GM12878 (cell line): ENCODE data around the gene HTR6.

Experiments
- CEBPB ChIP-seq, 2 experiments: fragments of 150-350 bp in 1 of 2; IDR thresholded peaks; 2 replicates each; pipeline ENCODE4 v1.6.1; 2012 to 2014; ENCODE audit warnings: low read depth in 2 of 2, low read length in 2 of 2, borderline replicate concordance in 1 of 2, inconsistent platforms in 1 of 2
- EZH2 ChIP-seq: IDR thresholded peaks from 2 replicates; pipeline ENCODE4 v1.6.1; 2012; ENCODE audit warnings: low read depth, mild to moderate bottlenecking, control low read depth, inconsistent platforms, low read length, borderline replicate concordance; ENCODE audit not compliant: control insufficient read depth
- HDAC2 ChIP-seq: fragments of 200-600 bp; sonication (generic); IDR thresholded peaks from 2 replicates; pipeline ENCODE4 v1.6.1; 2017
- HSF1 ChIP-seq: fragments of 150-350 bp; IDR thresholded peaks from 2 replicates; pipeline ENCODE4 v1.6.1; 2014; ENCODE audit warnings: mild to moderate bottlenecking, low read depth, low read length
- PML ChIP-seq: IDR thresholded peaks from 2 replicates; pipeline ENCODE4 v1.6.1; 2012; ENCODE audit warnings: low read length, inconsistent platforms
- RCOR1 ChIP-seq: conservative IDR thresholded peaks from 2 replicates; pipeline ENCODE4 v1.6.1; 2012; ENCODE audit warnings: low read depth, low read length, improper control_type of control experiment
- TAF1 ChIP-seq: IDR thresholded peaks from 2 replicates; pipeline ENCODE4 v1.6.1; 2011; ENCODE audit warnings: mild to moderate bottlenecking, low read depth, low read length, borderline replicate concordance
- YY1 ChIP-seq: IDR thresholded peaks from 2 replicates; pipeline ENCODE4 v1.6.1; 2011; ENCODE audit warnings: low read depth, mild to moderate bottlenecking, low read length
- ZSCAN29 ChIP-seq: fragments of 450-650 bp; IDR thresholded peaks from 2 replicates; pipeline ENCODE4 v1.6.1; 2017; ENCODE audit warnings: mild to moderate bottlenecking, moderate library complexity
- TF ChIP-seq, protein P1 (sequence below), 3 experiments: IDR thresholded peaks in 2 of 3; conservative IDR thresholded peaks in 1 of 3; 2 replicates each; pipeline ENCODE4 v1.5.1; 2011; ENCODE audit warnings: low read depth in 3 of 3, low read length in 3 of 3, mild to moderate bottlenecking in 3 of 3, control low read depth in 2 of 3, moderate library complexity in 2 of 3, inconsistent platforms in 1 of 3, mixed read lengths in 1 of 3; ENCODE audit not compliant: control insufficient read depth in 2 of 3, insufficient read depth in 1 of 3; ENCODE audit errors: extremely low read depth in 1 of 3

DNA sequence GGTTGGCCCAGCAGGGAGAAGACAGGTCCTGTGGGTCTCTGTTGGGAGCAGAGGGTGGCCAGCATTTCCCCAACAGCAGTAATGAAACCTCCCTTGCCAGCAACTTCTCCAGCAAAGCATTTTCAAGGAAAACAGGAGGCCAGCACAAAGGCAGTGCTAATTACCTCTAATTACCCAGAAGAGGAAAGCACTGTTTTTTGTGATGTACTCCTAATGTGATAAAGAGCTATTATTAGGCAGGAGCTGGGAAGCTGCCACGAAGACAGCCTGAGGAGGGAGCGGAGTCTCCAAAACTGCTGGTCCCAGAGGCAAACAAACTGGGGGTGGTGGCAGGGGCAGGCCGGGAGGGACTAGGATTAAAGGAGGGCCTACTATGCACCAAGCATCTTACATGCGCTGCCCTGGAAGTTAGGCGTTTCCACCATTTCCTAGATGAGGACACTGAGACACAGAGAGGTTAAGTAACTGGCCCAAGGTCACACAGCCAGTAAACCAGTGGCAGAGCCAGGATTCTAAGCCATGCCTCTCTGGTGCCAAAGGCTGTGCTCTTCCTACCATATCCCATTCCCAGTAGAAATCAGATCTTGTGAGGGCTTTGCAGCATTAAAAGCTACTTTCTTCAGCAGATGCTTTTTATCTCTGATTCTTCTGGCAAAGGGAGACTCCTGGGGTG, 24.5 kb downstream of the HTR6 start:
- TF ChIP-seq, protein P1, sequence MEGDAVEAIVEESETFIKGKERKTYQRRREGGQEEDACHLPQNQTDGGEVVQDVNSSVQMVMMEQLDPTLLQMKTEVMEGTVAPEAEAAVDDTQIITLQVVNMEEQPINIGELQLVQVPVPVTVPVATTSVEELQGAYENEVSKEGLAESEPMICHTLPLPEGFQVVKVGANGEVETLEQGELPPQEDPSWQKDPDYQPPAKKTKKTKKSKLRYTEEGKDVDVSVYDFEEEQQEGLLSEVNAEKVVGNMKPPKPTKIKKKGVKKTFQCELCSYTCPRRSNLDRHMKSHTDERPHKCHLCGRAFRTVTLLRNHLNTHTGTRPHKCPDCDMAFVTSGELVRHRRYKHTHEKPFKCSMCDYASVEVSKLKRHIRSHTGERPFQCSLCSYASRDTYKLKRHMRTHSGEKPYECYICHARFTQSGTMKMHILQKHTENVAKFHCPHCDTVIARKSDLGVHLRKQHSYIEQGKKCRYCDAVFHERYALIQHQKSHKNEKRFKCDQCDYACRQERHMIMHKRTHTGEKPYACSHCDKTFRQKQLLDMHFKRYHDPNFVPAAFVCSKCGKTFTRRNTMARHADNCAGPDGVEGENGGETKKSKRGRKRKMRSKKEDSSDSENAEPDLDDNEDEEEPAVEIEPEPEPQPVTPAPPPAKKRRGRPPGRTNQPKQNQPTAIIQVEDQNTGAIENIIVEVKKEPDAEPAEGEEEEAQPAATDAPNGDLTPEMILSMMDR (IDR thresholded peaks at IDR 0.05 in 2 of 3, conservative IDR thresholded peaks at IDR 0.05 in 1 of 3; ENCODE audit: control insufficient read depth in 2 of 3, extremely low read depth in 1 of 3, insufficient read depth in 1 of 3, low read depth in 3 of 3, low read length in 3 of 3): no peak
- TF ChIP-seq ZSCAN29 (no peak), RCOR1 (no peak), CEBPB (IDR thresholded peaks at IDR 0.05; ENCODE audit: borderline replicate concordance in 1 of 2, low read depth in 2 of 2, low read length in 2 of 2) (no peak), HDAC2 (no peak), PML (no peak), YY1 (no peak), HSF1 (no peak), TAF1 (no peak), EZH2 (no peak)
